ENCODE results near the gene TRAPPC3L. TPM values are rescaled to one million over a fixed set of nuclear protein-coding genes. Genes with fewer than 3 reads are reported as not detected.

Gene TRAPPC3L
- polyA plus RNA-seq, 1 of the 3 experiments (the other 2 are of a cell fraction) = 0.03 TPM

DNA sequence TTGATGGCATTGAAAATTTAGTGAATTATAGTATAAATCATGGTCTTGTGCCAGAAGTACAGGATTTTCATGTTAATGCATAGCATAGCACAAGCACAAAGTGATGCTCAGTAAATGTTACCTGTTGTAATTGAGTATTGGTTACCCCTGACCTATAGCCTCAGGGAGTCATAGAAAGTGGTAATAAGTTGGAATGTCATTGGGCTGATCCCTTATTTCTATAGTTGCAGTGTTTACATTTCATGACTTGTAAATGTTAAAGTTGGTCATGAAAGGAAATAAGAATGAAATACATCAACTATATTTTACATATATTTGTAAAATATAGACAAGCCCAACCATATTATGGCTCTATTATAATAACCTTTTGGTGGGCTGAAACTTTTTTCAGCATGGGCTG, 32.9 kb upstream of the TRAPPC3L start:
- peaks cover 43 to 61% of the 10 kb centered on the region in 2 experiments for H3K36me3 ChIP-seq (replicated peaks in 1 of 2; ENCODE audit: control insufficient read depth in 1 of 2, insufficient read depth in 2 of 2, low read length in 1 of 2)
- H3K4me2 ChIP-seq = no peak overlapping the region
- POLR2A ChIA-PET = no interaction called here
- H3K9me3 ChIP-seq = no peaks in the 10 kb centered on the region
- no peak overlapping the region for H3K4me3 ChIP-seq (ENCODE audit: low read depth in 2 of 2, low read length in 1 of 2)
- no peak for DNase-seq
- H3F3A ChIP-seq (replicated peaks; ENCODE audit: insufficient read depth) = peaks cover 8% of the 10 kb centered on the region
- H3K27ac ChIP-seq (ENCODE audit: low read depth in 2 of 2, low read length in 1 of 2) = no peak overlapping the region
- H4K20me1 ChIP-seq (ENCODE audit: insufficient read depth) = no peaks in the 10 kb centered on the region
- no peak overlapping the region for H2AFZ ChIP-seq (ENCODE audit: low read depth)
- H3K9ac ChIP-seq = no peak overlapping the region
- CTCF ChIA-PET = interaction anchor here (1.3 kb wide), 1 partner anchor 291 kb away, joined by 3 read pairs; no protein-coding TSS in a partner anchor
- no peaks in the 10 kb centered on the region for H3K9me2 ChIP-seq
- H3K4me1 ChIP-seq (ENCODE audit: control insufficient read depth in 1 of 2, insufficient read depth in 2 of 2, low read depth in 1 of 2, low read length in 1 of 2) = peaks cover 0 to 6% of the 10 kb centered on the region in 2 experiments; a peak in 2 of 4 replicates
- H3K79me2 ChIP-seq (ENCODE audit: insufficient read depth) = peaks cover 70% of the 10 kb centered on the region
- TF ChIP-seq, protein P1, sequence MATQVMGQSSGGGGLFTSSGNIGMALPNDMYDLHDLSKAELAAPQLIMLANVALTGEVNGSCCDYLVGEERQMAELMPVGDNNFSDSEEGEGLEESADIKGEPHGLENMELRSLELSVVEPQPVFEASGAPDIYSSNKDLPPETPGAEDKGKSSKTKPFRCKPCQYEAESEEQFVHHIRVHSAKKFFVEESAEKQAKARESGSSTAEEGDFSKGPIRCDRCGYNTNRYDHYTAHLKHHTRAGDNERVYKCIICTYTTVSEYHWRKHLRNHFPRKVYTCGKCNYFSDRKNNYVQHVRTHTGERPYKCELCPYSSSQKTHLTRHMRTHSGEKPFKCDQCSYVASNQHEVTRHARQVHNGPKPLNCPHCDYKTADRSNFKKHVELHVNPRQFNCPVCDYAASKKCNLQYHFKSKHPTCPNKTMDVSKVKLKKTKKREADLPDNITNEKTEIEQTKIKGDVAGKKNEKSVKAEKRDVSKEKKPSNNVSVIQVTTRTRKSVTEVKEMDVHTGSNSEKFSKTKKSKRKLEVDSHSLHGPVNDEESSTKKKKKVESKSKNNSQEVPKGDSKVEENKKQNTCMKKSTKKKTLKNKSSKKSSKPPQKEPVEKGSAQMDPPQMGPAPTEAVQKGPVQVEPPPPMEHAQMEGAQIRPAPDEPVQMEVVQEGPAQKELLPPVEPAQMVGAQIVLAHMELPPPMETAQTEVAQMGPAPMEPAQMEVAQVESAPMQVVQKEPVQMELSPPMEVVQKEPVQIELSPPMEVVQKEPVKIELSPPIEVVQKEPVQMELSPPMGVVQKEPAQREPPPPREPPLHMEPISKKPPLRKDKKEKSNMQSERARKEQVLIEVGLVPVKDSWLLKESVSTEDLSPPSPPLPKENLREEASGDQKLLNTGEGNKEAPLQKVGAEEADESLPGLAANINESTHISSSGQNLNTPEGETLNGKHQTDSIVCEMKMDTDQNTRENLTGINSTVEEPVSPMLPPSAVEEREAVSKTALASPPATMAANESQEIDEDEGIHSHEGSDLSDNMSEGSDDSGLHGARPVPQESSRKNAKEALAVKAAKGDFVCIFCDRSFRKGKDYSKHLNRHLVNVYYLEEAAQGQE (IDR thresholded peaks at IDR 0.05; ENCODE audit: low read depth, low read length) = no peak
- TF ChIP-seq SMC3 (IDR thresholded peaks at IDR 0.05; ENCODE audit: low read depth, low read length) = no peak
- no peak for TF ChIP-seq SIN3A (IDR thresholded peaks at IDR 0.05; ENCODE audit: borderline replicate concordance, low read depth, low read length)
- TF ChIP-seq CHD2 (IDR thresholded peaks at IDR 0.05; ENCODE audit: low read length, partially characterized antibody) = no peak
- TF ChIP-seq MXI1 (IDR thresholded peaks at IDR 0.05; ENCODE audit: low read depth, low read length) = no peak
- TF ChIP-seq TEAD4 (IDR thresholded peaks at IDR 0.05; ENCODE audit: borderline replicate concordance, insufficient read depth) = no peak
- TF ChIP-seq RCOR1 (IDR thresholded peaks at IDR 0.05; ENCODE audit: low read length) = no peak
- no peak for TF ChIP-seq FOSL2 (IDR thresholded peaks at IDR 0.05; ENCODE audit: borderline replicate concordance, low read depth)
- TF ChIP-seq, protein P2, sequence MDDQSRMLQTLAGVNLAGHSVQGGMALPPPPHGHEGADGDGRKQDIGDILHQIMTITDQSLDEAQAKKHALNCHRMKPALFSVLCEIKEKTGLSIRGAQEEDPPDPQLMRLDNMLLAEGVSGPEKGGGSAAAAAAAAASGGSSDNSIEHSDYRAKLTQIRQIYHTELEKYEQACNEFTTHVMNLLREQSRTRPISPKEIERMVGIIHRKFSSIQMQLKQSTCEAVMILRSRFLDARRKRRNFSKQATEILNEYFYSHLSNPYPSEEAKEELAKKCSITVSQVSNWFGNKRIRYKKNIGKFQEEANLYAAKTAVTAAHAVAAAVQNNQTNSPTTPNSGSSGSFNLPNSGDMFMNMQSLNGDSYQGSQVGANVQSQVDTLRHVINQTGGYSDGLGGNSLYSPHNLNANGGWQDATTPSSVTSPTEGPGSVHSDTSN (IDR thresholded peaks at IDR 0.05) = no peak
- TF ChIP-seq EZH2phosphoT487 (IDR thresholded peaks at IDR 0.05; ENCODE audit: borderline replicate concordance, low read depth) = no peak
- TF ChIP-seq NRF1 (IDR thresholded peaks at IDR 0.05; ENCODE audit: low read depth, low read length) = no peak
- no peaks in the 10 kb centered on the region for H3K27me3 ChIP-seq (ENCODE audit: insufficient read depth)

DNA sequence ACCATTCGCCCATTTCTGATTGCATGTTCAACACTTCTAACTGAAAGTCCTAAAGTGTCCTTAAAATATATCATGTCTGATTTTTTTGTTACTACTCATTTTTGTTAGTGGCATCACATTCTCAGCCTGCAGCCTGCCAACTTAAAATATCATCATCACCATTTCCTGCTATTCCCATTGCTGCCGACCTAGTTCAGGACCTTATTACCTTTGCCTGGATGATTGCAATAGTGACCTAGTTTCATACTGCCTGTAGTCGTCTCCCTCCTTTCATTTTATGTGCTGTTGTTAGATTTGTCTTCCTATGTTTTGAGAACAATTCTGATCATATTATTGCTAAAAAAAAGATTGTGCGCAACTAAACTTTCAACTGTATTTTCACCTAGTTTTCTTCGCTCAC, 32.0 kb upstream of the TRAPPC3L start:
- Histone ChIP-seq H3K4me3 (ENCODE audit: low read depth in 2 of 2, low read length in 1 of 2) (no peak overlapping the region), H3F3A (replicated peaks; ENCODE audit: insufficient read depth) (peaks cover 8% of the 10 kb centered on the region), H3K36me3 (replicated peaks in 1 of 2; ENCODE audit: control insufficient read depth in 1 of 2, insufficient read depth in 2 of 2, low read length in 1 of 2) (peaks cover 37 to 59% of the 10 kb centered on the region in 2 experiments), H3K9ac (no peak overlapping the region), H3K9me2 (no peaks in the 10 kb centered on the region), H3K9me3 (no peaks in the 10 kb centered on the region), H2AFZ (ENCODE audit: low read depth) (no peak overlapping the region), H3K79me2 (ENCODE audit: insufficient read depth) (peaks cover 78% of the 10 kb centered on the region), H3K27me3 (ENCODE audit: insufficient read depth) (no peaks in the 10 kb centered on the region), H3K4me2 (no peak overlapping the region), H3K4me1 (ENCODE audit: control insufficient read depth in 1 of 2, insufficient read depth in 2 of 2, low read depth in 1 of 2, low read length in 1 of 2) (peaks cover 0 to 10% of the 10 kb centered on the region in 2 experiments; a peak in 2 of 4 replicates), H4K20me1 (ENCODE audit: insufficient read depth) (no peaks in the 10 kb centered on the region), H3K27ac (ENCODE audit: low read depth in 2 of 2, low read length in 1 of 2) (no peak overlapping the region; a peak in 1 of 4 replicates)
- no peak for DNase-seq
- 95% methylated on average over 5 of the region's 5 CpGs for WGBS (ENCODE audit: low lambda C conversion rate)
- POLR2A ChIA-PET = no interaction called here
- CTCF ChIA-PET = interaction anchor here (1.3 kb wide), 1 partner anchor 290 kb away, joined by 3 read pairs; no protein-coding TSS in a partner anchor
- TF ChIP-seq NRF1 (IDR thresholded peaks at IDR 0.05; ENCODE audit: low read depth, low read length) = no peak
- TF ChIP-seq, protein P1 (IDR thresholded peaks at IDR 0.05; ENCODE audit: low read depth, low read length) = no peak
- no peak for TF ChIP-seq FOXM1 (IDR thresholded peaks at IDR 0.05; ENCODE audit: low read depth)
- no peak for TF ChIP-seq MEF2A (IDR thresholded peaks at IDR 0.05; ENCODE audit: borderline replicate concordance, low read depth)
- TF ChIP-seq, protein P3, sequence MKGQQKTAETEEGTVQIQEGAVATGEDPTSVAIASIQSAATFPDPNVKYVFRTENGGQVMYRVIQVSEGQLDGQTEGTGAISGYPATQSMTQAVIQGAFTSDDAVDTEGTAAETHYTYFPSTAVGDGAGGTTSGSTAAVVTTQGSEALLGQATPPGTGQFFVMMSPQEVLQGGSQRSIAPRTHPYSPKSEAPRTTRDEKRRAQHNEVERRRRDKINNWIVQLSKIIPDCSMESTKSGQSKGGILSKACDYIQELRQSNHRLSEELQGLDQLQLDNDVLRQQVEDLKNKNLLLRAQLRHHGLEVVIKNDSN (IDR thresholded peaks at IDR 0.05; ENCODE audit: borderline replicate concordance, low read depth) = no peak
- TF ChIP-seq, protein P4, sequence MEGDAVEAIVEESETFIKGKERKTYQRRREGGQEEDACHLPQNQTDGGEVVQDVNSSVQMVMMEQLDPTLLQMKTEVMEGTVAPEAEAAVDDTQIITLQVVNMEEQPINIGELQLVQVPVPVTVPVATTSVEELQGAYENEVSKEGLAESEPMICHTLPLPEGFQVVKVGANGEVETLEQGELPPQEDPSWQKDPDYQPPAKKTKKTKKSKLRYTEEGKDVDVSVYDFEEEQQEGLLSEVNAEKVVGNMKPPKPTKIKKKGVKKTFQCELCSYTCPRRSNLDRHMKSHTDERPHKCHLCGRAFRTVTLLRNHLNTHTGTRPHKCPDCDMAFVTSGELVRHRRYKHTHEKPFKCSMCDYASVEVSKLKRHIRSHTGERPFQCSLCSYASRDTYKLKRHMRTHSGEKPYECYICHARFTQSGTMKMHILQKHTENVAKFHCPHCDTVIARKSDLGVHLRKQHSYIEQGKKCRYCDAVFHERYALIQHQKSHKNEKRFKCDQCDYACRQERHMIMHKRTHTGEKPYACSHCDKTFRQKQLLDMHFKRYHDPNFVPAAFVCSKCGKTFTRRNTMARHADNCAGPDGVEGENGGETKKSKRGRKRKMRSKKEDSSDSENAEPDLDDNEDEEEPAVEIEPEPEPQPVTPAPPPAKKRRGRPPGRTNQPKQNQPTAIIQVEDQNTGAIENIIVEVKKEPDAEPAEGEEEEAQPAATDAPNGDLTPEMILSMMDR (IDR thresholded peaks at IDR 0.05) = no peak
